PC-3 (cell line): ENCODE measurements around the gene TMX2.

Experiments
- EZH2 ChIP-seq: fragments of 300-600 bp; sonication (generic); IDR thresholded peaks from one replicate; pipeline ENCODE4 v1.6.1; 2017; ENCODE audit warnings: antibody characterized with exemption, mild to moderate bottlenecking, low read length; ENCODE audit not compliant: unreplicated experiment
- EZH2phosphoT487 ChIP-seq: fragments of 300-600 bp; sonication (generic); IDR thresholded peaks from 2 replicates; pipeline ENCODE4 v1.6.1; 2018; ENCODE audit warnings: mild to moderate bottlenecking, antibody characterized with exemption, low read length, borderline replicate concordance
- TF ChIP-seq, protein P1 (sequence below): fragments of 300-600 bp; sonication (generic); conservative IDR thresholded peaks from 2 replicates; pipeline ENCODE4 v1.5.1; 2017; ENCODE audit warnings: antibody characterized with exemption, low read depth, mild to moderate bottlenecking, low read length

DNA sequence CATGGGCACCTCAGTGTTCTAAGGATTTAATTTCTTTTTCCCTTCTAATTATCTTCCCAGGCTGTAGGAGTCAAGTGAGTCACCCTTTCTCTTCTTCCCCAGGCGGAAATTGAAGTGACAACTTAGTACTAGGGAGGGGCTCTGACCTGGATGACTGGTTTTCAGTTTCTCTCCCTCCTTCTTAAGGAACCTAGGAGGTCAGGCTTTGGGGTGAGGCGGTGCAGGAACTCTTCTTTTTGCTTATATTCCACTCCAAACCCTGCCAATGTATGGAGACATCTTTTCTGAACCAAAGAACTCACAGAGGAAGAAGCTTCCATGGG lies 31.9 kb upstream of the TMX2 start:
- TF ChIP-seq, protein P1, sequence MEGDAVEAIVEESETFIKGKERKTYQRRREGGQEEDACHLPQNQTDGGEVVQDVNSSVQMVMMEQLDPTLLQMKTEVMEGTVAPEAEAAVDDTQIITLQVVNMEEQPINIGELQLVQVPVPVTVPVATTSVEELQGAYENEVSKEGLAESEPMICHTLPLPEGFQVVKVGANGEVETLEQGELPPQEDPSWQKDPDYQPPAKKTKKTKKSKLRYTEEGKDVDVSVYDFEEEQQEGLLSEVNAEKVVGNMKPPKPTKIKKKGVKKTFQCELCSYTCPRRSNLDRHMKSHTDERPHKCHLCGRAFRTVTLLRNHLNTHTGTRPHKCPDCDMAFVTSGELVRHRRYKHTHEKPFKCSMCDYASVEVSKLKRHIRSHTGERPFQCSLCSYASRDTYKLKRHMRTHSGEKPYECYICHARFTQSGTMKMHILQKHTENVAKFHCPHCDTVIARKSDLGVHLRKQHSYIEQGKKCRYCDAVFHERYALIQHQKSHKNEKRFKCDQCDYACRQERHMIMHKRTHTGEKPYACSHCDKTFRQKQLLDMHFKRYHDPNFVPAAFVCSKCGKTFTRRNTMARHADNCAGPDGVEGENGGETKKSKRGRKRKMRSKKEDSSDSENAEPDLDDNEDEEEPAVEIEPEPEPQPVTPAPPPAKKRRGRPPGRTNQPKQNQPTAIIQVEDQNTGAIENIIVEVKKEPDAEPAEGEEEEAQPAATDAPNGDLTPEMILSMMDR = no peak
- TF ChIP-seq EZH2 = no peak
- TF ChIP-seq EZH2phosphoT487 = no peak
